GM12878 (cell line): ENCODE measurements around the gene UTP25.

Experiments used
- CTCF ChIP-seq, 3 experiments: IDR thresholded peaks in 2 of 3; conservative IDR thresholded peaks in 1 of 3; 2 replicates each; pipeline ENCODE4 v1.5.1; 2011; ENCODE audit warnings: low read depth in 3 of 3, low read length in 3 of 3, mild to moderate bottlenecking in 3 of 3, control low read depth in 2 of 3, moderate library complexity in 2 of 3, inconsistent platforms in 1 of 3, mixed read lengths in 1 of 3; ENCODE audit not compliant: control insufficient read depth in 2 of 3, insufficient read depth in 1 of 3; ENCODE audit errors: extremely low read depth in 1 of 3
- TAF1 ChIP-seq: IDR thresholded peaks from 2 replicates; pipeline ENCODE4 v1.6.1; 2011; ENCODE audit warnings: mild to moderate bottlenecking, low read depth, low read length, borderline replicate concordance

DNA sequence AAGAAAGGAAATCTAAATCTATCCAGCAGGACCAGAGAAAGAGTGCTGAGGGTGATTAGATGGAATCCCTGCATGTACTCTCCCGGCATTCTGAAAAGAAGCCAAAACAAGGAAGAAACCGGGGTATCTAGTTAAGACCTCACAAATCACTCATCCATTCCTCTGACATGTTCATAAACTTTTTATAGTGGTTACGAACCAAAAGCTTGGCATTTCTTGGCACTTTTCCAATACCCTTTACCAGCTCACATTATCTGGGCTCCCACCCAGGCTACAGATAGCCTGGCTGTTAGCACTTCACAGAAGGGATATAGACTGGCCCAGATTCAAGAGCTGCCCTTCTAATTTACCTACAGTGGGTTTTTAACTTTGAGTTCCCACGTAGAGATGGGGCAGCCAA lies 41.6 kb upstream of the UTP25 start:
- TF ChIP-seq CTCF (IDR thresholded peaks at IDR 0.05 in 2 of 3, conservative IDR thresholded peaks at IDR 0.05 in 1 of 3; ENCODE audit: control insufficient read depth in 2 of 3, extremely low read depth in 1 of 3, insufficient read depth in 1 of 3, low read depth in 3 of 3, low read length in 3 of 3), result no peak
- TF ChIP-seq TAF1, result no peak
